Mammary epithelial cell (primary cell): ENCODE data around the gene HOOK1.
"Not testable (repeated sequence)": the region's sequence is repeated elsewhere in the genome, so short reads cannot be mapped to it uniquely, and the experiment has no call there.

Source experiments
- EZH2 ChIP-seq: IDR thresholded peaks from 2 replicates; pipeline ENCODE4 v1.6.1; 2012; ENCODE audit warnings: low read length, inconsistent platforms, borderline replicate concordance
- TF ChIP-seq, protein P1 (sequence below), 2 donors: IDR thresholded peaks in 1 of 2; conservative IDR thresholded peaks in 1 of 2; 2 replicates each; pipeline ENCODE4 v1.5.1; 2011 to 2012; ENCODE audit warnings: inconsistent platforms in 2 of 2, low read length in 2 of 2, mild to moderate bottlenecking in 2 of 2, control low read depth in 1 of 2, low read depth in 1 of 2; ENCODE audit not compliant: insufficient read depth in 1 of 2; ENCODE audit errors: extremely low read depth in 1 of 2

DNA sequence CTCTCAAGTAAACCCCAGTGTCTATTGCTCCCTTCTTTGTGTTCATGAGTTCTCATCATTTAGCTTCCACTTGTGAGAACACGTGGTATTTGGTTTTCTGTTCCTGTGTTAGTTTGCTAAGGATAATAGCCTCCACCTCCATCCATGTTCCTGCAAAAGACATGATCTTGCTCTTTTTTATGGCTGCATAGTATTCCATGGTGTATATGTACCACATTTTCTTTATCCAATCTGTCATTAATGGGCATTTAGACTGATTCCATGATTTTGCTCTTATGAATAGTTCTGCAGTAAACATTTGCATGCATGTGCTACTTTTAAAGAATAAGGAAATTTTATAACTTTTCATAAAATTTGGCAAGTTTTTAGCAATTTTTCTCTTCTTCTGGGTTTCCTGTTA lies 40.5 kb downstream of the HOOK1 start:
- TF ChIP-seq, protein P1, sequence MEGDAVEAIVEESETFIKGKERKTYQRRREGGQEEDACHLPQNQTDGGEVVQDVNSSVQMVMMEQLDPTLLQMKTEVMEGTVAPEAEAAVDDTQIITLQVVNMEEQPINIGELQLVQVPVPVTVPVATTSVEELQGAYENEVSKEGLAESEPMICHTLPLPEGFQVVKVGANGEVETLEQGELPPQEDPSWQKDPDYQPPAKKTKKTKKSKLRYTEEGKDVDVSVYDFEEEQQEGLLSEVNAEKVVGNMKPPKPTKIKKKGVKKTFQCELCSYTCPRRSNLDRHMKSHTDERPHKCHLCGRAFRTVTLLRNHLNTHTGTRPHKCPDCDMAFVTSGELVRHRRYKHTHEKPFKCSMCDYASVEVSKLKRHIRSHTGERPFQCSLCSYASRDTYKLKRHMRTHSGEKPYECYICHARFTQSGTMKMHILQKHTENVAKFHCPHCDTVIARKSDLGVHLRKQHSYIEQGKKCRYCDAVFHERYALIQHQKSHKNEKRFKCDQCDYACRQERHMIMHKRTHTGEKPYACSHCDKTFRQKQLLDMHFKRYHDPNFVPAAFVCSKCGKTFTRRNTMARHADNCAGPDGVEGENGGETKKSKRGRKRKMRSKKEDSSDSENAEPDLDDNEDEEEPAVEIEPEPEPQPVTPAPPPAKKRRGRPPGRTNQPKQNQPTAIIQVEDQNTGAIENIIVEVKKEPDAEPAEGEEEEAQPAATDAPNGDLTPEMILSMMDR (conservative IDR thresholded peaks at IDR 0.05 in 1 of 2, IDR thresholded peaks at IDR 0.05 in 1 of 2; ENCODE audit: extremely low read depth in 1 of 2, insufficient read depth in 1 of 2, low read depth in 1 of 2, low read length in 2 of 2), result not testable (repeated sequence)
- TF ChIP-seq EZH2, result not testable (repeated sequence)
